VCaP (cell line): Measurements from ENCODE around the gene ANKRD1.
"Not testable (repeated sequence)": the region's sequence is repeated elsewhere in the genome, so short reads cannot be mapped to it uniquely, and the experiment has no call there.

ENCODE experiments used
- H3K27ac ChIP-seq: fragments of 450-650 bp; 2 replicates; pipeline ENCODE4 v1.5.1; 2017
- TF ChIP-seq, protein P1 (sequence below): fragments of 450-650 bp; conservative IDR thresholded peaks from 2 replicates; pipeline ENCODE4 v1.5.1; 2017; ENCODE audit warnings: mild to moderate bottlenecking, moderate library complexity

The ANKRD1 gene

DNA sequence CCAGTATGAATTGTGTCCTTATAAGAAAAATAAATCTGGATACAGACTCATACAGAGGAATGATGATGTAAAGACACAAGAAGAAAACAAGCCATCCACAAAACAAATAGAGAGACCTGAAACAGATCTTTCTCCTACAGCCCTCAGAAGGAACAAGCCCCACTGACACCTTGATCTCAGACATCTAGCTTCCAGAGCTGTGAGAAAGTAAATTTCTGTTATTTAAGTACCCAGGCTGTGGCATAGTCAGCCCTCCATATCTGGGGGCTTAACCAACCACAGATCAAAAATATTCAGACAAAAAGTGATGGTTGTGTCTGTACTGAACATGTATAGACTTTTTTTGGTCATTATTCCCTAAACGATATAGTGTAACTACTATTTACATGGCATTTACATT is 23.9 kb upstream of the ANKRD1 start:
- no peak overlapping the region for H3K27ac ChIP-seq
- TF ChIP-seq, protein P1, sequence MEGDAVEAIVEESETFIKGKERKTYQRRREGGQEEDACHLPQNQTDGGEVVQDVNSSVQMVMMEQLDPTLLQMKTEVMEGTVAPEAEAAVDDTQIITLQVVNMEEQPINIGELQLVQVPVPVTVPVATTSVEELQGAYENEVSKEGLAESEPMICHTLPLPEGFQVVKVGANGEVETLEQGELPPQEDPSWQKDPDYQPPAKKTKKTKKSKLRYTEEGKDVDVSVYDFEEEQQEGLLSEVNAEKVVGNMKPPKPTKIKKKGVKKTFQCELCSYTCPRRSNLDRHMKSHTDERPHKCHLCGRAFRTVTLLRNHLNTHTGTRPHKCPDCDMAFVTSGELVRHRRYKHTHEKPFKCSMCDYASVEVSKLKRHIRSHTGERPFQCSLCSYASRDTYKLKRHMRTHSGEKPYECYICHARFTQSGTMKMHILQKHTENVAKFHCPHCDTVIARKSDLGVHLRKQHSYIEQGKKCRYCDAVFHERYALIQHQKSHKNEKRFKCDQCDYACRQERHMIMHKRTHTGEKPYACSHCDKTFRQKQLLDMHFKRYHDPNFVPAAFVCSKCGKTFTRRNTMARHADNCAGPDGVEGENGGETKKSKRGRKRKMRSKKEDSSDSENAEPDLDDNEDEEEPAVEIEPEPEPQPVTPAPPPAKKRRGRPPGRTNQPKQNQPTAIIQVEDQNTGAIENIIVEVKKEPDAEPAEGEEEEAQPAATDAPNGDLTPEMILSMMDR: no peak

DNA sequence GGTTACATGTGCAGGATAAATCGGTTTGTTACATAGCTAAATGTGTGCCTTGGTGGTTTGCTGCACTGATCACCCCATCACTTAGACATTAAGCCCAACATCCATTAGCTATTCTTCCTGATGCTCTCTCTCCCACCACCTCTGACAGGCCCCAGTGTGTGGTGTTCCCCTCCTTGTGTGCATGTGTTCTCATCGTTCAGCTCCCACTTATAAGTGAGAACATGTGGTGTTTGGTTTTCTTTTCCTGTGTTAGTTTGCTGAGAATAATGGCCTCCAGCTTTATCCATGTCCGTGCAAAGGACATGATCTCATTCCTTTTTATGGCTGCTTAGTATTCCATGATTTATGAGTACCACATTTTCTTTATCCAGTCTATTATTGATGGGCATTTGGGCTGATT is 22.1 kb upstream of the ANKRD1 start:
- H3K27ac ChIP-seq: not testable (repeated sequence)

DNA sequence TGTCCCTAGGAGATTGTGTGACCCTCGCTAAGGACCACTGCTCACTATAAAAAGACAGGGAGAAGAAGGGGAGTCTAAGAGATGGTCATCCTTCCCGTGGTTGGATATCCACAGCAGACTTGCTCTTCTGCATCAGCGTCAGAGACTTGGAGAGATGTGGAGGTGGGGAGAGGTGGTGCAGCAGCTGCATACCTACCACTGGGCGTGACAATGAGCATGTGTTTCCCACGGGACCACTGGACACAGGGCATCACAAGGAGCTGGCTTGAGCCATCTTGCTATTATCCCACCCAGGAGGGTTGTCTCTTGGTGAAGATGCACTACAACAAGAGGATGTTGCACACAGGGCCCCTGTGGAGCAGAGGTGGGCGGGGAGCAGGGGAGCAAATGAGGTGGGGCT is 18.8 kb upstream of the ANKRD1 start:
- H3K27ac ChIP-seq: no peak overlapping the region
- TF ChIP-seq, protein P1: no peak

DNA sequence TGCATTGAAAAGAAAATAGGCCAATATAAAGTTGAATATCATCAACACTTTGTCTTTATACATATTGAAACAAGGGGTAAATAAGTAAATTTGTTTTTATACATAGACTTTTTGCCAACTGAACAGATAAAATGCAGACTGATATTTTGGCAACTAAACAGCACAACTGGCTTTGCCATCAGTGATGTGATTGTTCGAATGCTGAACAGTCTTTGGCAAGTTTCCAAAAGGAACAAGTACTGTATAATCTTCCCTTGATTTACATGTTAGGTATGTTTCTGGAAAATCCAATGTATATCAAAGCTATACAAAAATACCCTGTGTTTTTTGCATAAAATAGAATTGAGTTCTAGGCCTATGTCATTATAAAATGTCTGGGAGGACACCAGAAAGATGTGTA is 18.2 kb upstream of the ANKRD1 start:
- H3K27ac ChIP-seq: no peak overlapping the region

DNA sequence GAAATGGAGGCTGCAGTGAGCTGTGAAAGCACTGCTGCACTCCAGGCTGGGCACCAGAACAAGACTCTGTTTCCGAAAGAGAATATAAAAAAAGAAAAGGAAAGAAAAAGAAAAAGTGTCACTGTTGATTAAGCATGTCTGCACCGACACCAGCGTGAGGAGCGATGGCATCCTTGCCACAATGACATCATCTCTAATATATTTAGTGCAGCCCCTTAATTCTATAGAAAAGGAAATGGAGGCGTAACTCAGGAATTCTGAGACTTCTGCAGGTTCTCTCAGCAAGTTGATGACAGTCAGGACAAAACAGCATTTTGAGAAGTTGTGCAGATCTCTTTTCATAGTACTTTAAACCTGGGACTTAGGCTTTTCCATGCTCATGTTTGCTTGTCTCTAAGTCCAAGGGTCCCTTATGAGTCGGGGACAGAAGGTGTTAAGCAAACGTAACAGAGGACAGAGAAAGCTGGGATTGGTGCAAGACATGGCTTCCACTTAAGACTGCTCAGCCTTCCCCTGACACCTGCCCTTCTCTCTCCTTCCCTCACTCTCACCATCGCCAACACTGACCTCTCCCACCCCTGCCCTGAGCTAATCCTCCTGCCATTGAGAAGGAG is 16.9 kb upstream of the ANKRD1 start:
- TF ChIP-seq, protein P1: no peak
- no peak overlapping the region for H3K27ac ChIP-seq

More for the DNA sequence above, 18.2 kb upstream of the ANKRD1 start:
- TF ChIP-seq, protein P1: no peak

DNA sequence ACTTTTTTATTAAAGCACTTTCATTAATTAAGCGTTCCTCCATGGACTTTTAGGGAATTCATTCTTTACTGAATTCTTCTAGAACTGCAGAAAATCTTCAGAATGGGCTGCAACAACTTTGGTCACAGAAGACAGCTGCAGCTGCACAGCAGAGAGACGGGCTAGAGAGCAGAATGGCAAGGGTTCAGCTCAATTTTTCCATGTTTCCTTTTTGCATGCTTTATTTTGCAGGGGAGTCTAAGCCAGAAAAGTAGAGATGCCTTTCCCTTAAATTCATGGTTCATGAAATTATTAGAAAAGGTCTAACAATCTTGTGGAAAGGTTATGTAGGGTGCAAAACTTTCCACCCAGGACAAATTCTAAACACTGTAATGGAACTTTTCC is 15.4 kb upstream of the ANKRD1 start:
- TF ChIP-seq, protein P1: no peak
- no peak overlapping the region for H3K27ac ChIP-seq

DNA sequence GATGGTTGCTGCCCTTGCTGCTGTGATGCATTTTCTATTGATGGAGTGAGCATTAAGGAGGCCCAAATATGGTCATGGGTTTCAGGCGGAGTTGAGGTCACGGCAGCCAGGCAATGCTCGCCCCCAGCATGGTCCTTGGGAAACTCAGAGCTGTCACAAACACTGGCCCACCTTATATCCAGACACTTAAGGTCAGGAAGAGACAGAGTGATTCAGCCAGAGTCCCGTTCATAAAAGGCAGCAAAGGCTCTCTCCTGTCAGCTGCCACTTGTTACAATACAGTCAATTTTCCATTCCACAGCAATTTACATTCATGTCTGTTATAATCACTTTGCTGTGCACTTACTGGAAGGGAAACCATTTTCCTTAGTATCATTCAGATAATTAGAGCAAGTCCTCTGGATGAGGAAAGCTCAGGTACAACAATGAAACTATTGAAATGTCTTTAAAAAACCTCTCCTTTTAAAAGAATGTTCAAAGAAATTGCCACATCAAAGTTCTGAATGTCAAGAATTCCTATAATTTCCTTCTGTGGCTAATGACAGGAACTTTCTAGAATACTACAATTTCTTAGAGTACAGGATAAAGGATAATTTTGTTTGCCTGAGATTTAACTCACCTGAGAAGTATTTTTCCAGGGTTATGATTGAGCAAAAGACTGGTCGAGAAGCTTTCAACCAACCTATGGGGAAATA is 14.8 kb upstream of the ANKRD1 start:
- TF ChIP-seq, protein P1: no peak
- no peak overlapping the region for H3K27ac ChIP-seq
